CD14-positive monocyte (primary cell): Measurements from ENCODE around the gene CDH13. TPM values are rescaled to one million over a fixed set of nuclear protein-coding genes. Genes with fewer than 3 reads are reported as not detected.

Experiments used
- DNase-seq, 3 donors: peaks; one replicate each; pipeline ENCODE4 v3.0.0-alpha.2; 2011 to 2022
- H2AFZ ChIP-seq: 2 replicates; pipeline ENCODE4 v1.6.0; 2012; ENCODE audit warnings: mild to moderate bottlenecking, low read depth, low read length, inconsistent platforms; ENCODE audit not compliant: insufficient read depth, poor library complexity, severe bottlenecking
- H3K27ac ChIP-seq, 2 donors: 1 replicate in 1 of 2; 2 replicates in 1 of 2; pipeline ENCODE4 v1.5.1; 2012 to 2013; ENCODE audit warnings: low read length in 2 of 2, control low read depth in 1 of 2, inconsistent platforms in 1 of 2, low read depth in 1 of 2, mild to moderate bottlenecking in 1 of 2
- H3K27me3 ChIP-seq, 2 donors: one replicate each; pipeline versions ENCODE4 v1.6.0 to v1.6.1; 2011 to 2013; ENCODE audit warnings: low read length in 2 of 2; ENCODE audit not compliant: control insufficient read depth in 2 of 2, insufficient read depth in 2 of 2
- H3K36me3 ChIP-seq, 2 donors: replicated peaks in 1 of 2; 1 replicate in 1 of 2; 2 replicates in 1 of 2; pipeline versions ENCODE4 v1.5.1 to v1.6.1; 2012 to 2013; ENCODE audit warnings: low read length in 2 of 2, control low read depth in 1 of 2, inconsistent platforms in 1 of 2, mild to moderate bottlenecking in 1 of 2; ENCODE audit not compliant: insufficient read depth in 2 of 2, control insufficient read depth in 1 of 2
- H3K4me1 ChIP-seq, 2 donors: 1 replicate in 1 of 2; 2 replicates in 1 of 2; pipeline versions ENCODE4 v1.5.1 to v1.6.1; 2012 to 2013; ENCODE audit warnings: low read length in 2 of 2, control low read depth in 1 of 2, inconsistent platforms in 1 of 2, mild to moderate bottlenecking in 1 of 2, moderate library complexity in 1 of 2; ENCODE audit not compliant: insufficient read depth in 2 of 2, control insufficient read depth in 1 of 2
- H3K4me2 ChIP-seq: replicated peaks from 2 replicates; pipeline ENCODE3; 2012; ENCODE audit warnings: low read length, moderate library complexity, mild to moderate bottlenecking; ENCODE audit not compliant: poor library complexity, severe bottlenecking; ENCODE audit errors: extremely low read depth
- H3K4me3 ChIP-seq, 3 experiments: fragments of 200-600 bp in 1 of 3; sonication (generic) in 1 of 3; replicated peaks in 1 of 3; 1 replicate in 2 of 3; 2 replicates in 1 of 3; pipeline ENCODE4 v1.5.1; 2011 to 2013; ENCODE audit warnings: low read length in 3 of 3, mild to moderate bottlenecking in 3 of 3, control low read depth in 2 of 3, low read depth in 2 of 3, inconsistent platforms in 1 of 3, moderate library complexity in 1 of 3
- H3K79me2 ChIP-seq: 2 replicates; pipeline ENCODE4 v1.6.0; 2012; ENCODE audit warnings: mild to moderate bottlenecking, control low read depth, inconsistent platforms, low read length, moderate library complexity; ENCODE audit not compliant: insufficient read depth
- H3K9ac ChIP-seq: 2 replicates; pipeline ENCODE4 v1.6.0; 2017; ENCODE audit warnings: low read length, mild to moderate bottlenecking; ENCODE audit not compliant: insufficient read depth, poor library complexity, severe bottlenecking
- H3K9me3 ChIP-seq, 2 donors: replicated peaks in 1 of 2; 1 replicate in 1 of 2; 2 replicates in 1 of 2; pipeline versions ENCODE4 v1.5.1 to v1.6.1; 2012 to 2013; ENCODE audit warnings: low read length in 2 of 2, control low read depth in 1 of 2; ENCODE audit not compliant: control insufficient read depth in 1 of 2, insufficient read depth in 1 of 2
- H4K20me1 ChIP-seq: 2 replicates; pipeline ENCODE4 v1.6.0; 2012; ENCODE audit warnings: mild to moderate bottlenecking, low read length, control low read depth, moderate library complexity; ENCODE audit not compliant: insufficient read depth
- H3K27ac Mint-ChIP-seq, 7 donors: one replicate each; pipeline ENCODE4 v1.8.0; 2020; ENCODE audit warnings: mild to moderate bottlenecking in 7 of 7, mixed read lengths in 7 of 7, moderate library complexity in 6 of 7, inconsistent platforms in 2 of 7
- H3K27me3 Mint-ChIP-seq, 3 donors: one replicate each; pipeline ENCODE4 v1.8.0; 2021 to 2022; ENCODE audit warnings: low read depth in 3 of 3, mild to moderate bottlenecking in 3 of 3, mixed read lengths in 3 of 3, moderate library complexity in 3 of 3, inconsistent platforms in 1 of 3
- H3K36me3 Mint-ChIP-seq, 2 donors: one replicate each; pipeline ENCODE4 v1.8.0; 2020; ENCODE audit warnings: mixed read lengths in 2 of 2, inconsistent platforms in 1 of 2, mild to moderate bottlenecking in 1 of 2
- H3K4me1 Mint-ChIP-seq: one replicate; pipeline ENCODE4 v1.8.0; 2020; ENCODE audit warnings: mild to moderate bottlenecking, mixed read lengths
- H3K4me3 Mint-ChIP-seq, 2 donors: one replicate each; pipeline ENCODE4 v1.8.0; 2020; ENCODE audit warnings: mild to moderate bottlenecking in 2 of 2, mixed read lengths in 2 of 2, moderate library complexity in 1 of 2
- H3K9me3 Mint-ChIP-seq, 7 donors: one replicate each; pipeline ENCODE4 v1.8.0; 2020 to 2022; ENCODE audit warnings: mixed read lengths in 7 of 7, mild to moderate bottlenecking in 6 of 7, moderate library complexity in 6 of 7, inconsistent platforms in 2 of 7
- CTCF ChIP-seq: fragments of 200-600 bp; IDR thresholded peaks from one replicate; pipeline ENCODE4 v1.8.0; 2022; ENCODE audit warnings: antibody characterized with exemption, mild to moderate bottlenecking
- WGBS: methylation state at CpG from one replicate; pipeline ENCODE4 v1.1.5; 2013; ENCODE audit warnings: missing lambda C conversion rate; ENCODE audit not compliant: insufficient coverage; 5-methylcytosine and 5-hydroxymethylcytosine counted together
- intact Hi-C, 2 donors: fragments of 100-400 bp; cut with micrococcal nuclease; formaldehyde crosslinking; loops; one replicate each; pipeline versions ENCODE4 v1.15.0 to v1.15.1; 2023
- polyA plus RNA-seq, 3 donors: library from polyadenylated mRNA; depleted of rRNA in 1 of 3; unstranded in 2 of 3; stranded (reverse) in 1 of 3; fragments of 300-500 nt in 2 of 3; fragments of >200 nt in 1 of 3; fragmentation: Illumina TruSeq in 2 of 3; gene quantifications; 1 replicate in 2 of 3; 2 replicates in 1 of 3; pipeline ENCODE4 v1.2.3, GENCODE V29; 2012 to 2021

The CDH13 gene
- polyA plus RNA-seq, 3 donors = 0.13 to 0.19 TPM; not detected in 1

GRCh38 chr16:82846806-82847205, 220.0 kb downstream of the CDH13 start:
- Histone ChIP-seq H3K79me2 (no peaks in the 10 kb centered on the region), H3K27me3 (no peaks in the 10 kb centered on the region), H3K4me2 (no peak overlapping the region), H3K27ac (no peak overlapping the region), H3K9ac (no peak overlapping the region), H3K36me3 (no peaks in the 10 kb centered on the region), H4K20me1 (no peaks in the 10 kb centered on the region), H3K4me3 (no peak overlapping the region), H3K9me3 (peaks cover 0 to 12% of the 10 kb centered on the region in 2 donors), H3K4me1 (no peaks in the 10 kb centered on the region), H2AFZ (no peak overlapping the region)
- H3K9me3 Mint-ChIP-seq = peaks cover 3 to 13% (median 9%) of the 10 kb centered on the region in 7 donors
- peaks cover 2 to 3% (median 2%) of the 10 kb centered on the region in 3 donors for H3K27me3 Mint-ChIP-seq
- no peak overlapping the region for H3K4me3 Mint-ChIP-seq
- H3K36me3 Mint-ChIP-seq = no peaks in the 10 kb centered on the region
- no CpG with 5 or more reads among the region's 1 CpG for WGBS
- H3K4me1 Mint-ChIP-seq = no peaks in the 10 kb centered on the region
- TF ChIP-seq CTCF = no peak
- intact Hi-C loops = no loop called here
- no peak for DNase-seq
- H3K27ac Mint-ChIP-seq = peak overlapping the region in 1 of 7 donors; percentile 26

GRCh38 chr16:82848013-82848412, 221.2 kb downstream of the CDH13 start:
- no peaks in the 10 kb centered on the region for H4K20me1 ChIP-seq
- H3K4me1 ChIP-seq = no peaks in the 10 kb centered on the region
- Mint-ChIP-seq H3K4me3 (no peak overlapping the region), H3K27me3 (peaks cover 0 to 3% (median 2%) of the 10 kb centered on the region in 3 donors), H3K4me1 (no peaks in the 10 kb centered on the region), H3K9me3 (peaks cover 3 to 13% (median 7%) of the 10 kb centered on the region in 7 donors), H3K27ac (no peak overlapping the region), H3K36me3 (no peaks in the 10 kb centered on the region)
- H3K4me2 ChIP-seq = no peak overlapping the region
- H3K9me3 ChIP-seq = peaks cover 0 to 10% of the 10 kb centered on the region in 2 donors
- H3K9ac ChIP-seq = no peak overlapping the region
- no peaks in the 10 kb centered on the region for H3K27me3 ChIP-seq
- H3K27ac ChIP-seq = no peak overlapping the region
- H3K36me3 ChIP-seq = no peaks in the 10 kb centered on the region
- intact Hi-C loops = no loop called here
- no peak overlapping the region for H2AFZ ChIP-seq
- no peak for DNase-seq
- TF ChIP-seq CTCF = no peak
- no peak overlapping the region for H3K4me3 ChIP-seq
- no peaks in the 10 kb centered on the region for H3K79me2 ChIP-seq
